GM23338 (cell line): Measurements from ENCODE around the gene NIT1. TPM values are rescaled to one million over a fixed set of nuclear protein-coding genes. Genes with fewer than 3 reads are reported as not detected.

Experiments
- ATAC-seq: fragments of 200-7000 bp; cut with Tn5 transposase; 3 replicates; pipeline ENCODE4 v1.9.1; 2020
- DNase-seq: peaks from one replicate; pipeline ENCODE4 v3.0.0-alpha.2; 2015; ENCODE audit warnings: low spot score
- H2AFZ ChIP-seq: fragments of 200-600 bp; sonication (generic); 2 replicates; pipeline ENCODE4 v1.8.0; 2016; ENCODE audit warnings: antibody characterized with exemption, mild to moderate bottlenecking, moderate library complexity
- H3F3A ChIP-seq: fragments of 200-600 bp; sonication (generic); replicated peaks from 2 replicates; pipeline ENCODE4 v1.8.0; 2017; ENCODE audit warnings: antibody characterized with exemption, mixed run types, low read depth
- H3K27ac ChIP-seq: fragments of 200-600 bp; sonication (generic); 2 replicates; pipeline ENCODE4 v1.6.1; 2016; ENCODE audit warnings: low read depth
- H3K27me3 ChIP-seq: fragments of 200-600 bp; sonication (generic); 2 replicates; pipeline ENCODE4 v1.8.0; 2016; ENCODE audit warnings: mild to moderate bottlenecking, mixed run types, moderate library complexity; ENCODE audit not compliant: insufficient read depth
- H3K36me3 ChIP-seq: fragments of 200-600 bp; sonication (generic); 2 replicates; pipeline ENCODE4 v1.8.0; 2016; ENCODE audit warnings: mild to moderate bottlenecking; ENCODE audit not compliant: insufficient read depth
- H3K4me1 ChIP-seq: fragments of 200-600 bp; sonication (generic); 2 replicates; pipeline ENCODE4 v1.8.0; 2016; ENCODE audit warnings: mild to moderate bottlenecking, moderate library complexity; ENCODE audit not compliant: insufficient read depth
- H3K4me2 ChIP-seq: fragments of 200-600 bp; sonication (generic); 2 replicates; pipeline ENCODE4 v1.7.1; 2017; ENCODE audit warnings: mixed run types
- H3K4me3 ChIP-seq: fragments of 200-600 bp; sonication (generic); 2 replicates; pipeline ENCODE4 v1.6.1; 2016; ENCODE audit warnings: mixed run types
- H3K79me2 ChIP-seq: fragments of 200-600 bp; sonication (generic); replicated peaks from 2 replicates; pipeline ENCODE4 v1.8.0; 2017; ENCODE audit warnings: mild to moderate bottlenecking; ENCODE audit not compliant: insufficient read depth
- H3K9me2 ChIP-seq: fragments of 200-600 bp; sonication (generic); 2 replicates; pipeline ENCODE4 v1.8.0; 2017; ENCODE audit not compliant: insufficient read depth
- H4K20me1 ChIP-seq: fragments of 200-600 bp; sonication (generic); replicated peaks from 2 replicates; pipeline ENCODE4 v1.8.0; 2017; ENCODE audit warnings: mild to moderate bottlenecking; ENCODE audit not compliant: insufficient read depth
- H3K27ac Mint-ChIP-seq: 2 replicates; pipeline ENCODE4 v1.8.0; 2020; ENCODE audit warnings: inconsistent platforms, mild to moderate bottlenecking, moderate library complexity, mixed read lengths
- H3K27me3 Mint-ChIP-seq: 3 replicates; pipeline ENCODE4 v1.8.0; 2022; ENCODE audit warnings: low read depth, mild to moderate bottlenecking, moderate library complexity, mixed read lengths, inconsistent platforms; ENCODE audit not compliant: insufficient read depth, poor library complexity
- H3K36me3 Mint-ChIP-seq: 3 replicates; pipeline ENCODE4 v1.8.0; 2021; ENCODE audit warnings: low read depth, mild to moderate bottlenecking, inconsistent platforms, moderate library complexity, mixed read lengths
- H3K4me1 Mint-ChIP-seq: 3 replicates; pipeline ENCODE4 v1.8.0; 2020; ENCODE audit warnings: mild to moderate bottlenecking, inconsistent platforms, mixed read lengths
- H3K4me3 Mint-ChIP-seq: 3 replicates; pipeline ENCODE4 v1.8.0; 2021; ENCODE audit warnings: moderate library complexity, mild to moderate bottlenecking, inconsistent platforms, mixed read lengths
- H3K9me3 Mint-ChIP-seq: 3 replicates; pipeline ENCODE4 v1.8.0; 2020; ENCODE audit warnings: moderate library complexity, mild to moderate bottlenecking, inconsistent platforms, mixed read lengths
- CTCF ChIP-seq, 2 experiments: fragments of 200-600 bp in 1 of 2; sonication (generic) in 1 of 2; conservative IDR thresholded peaks; 2 replicates each; pipeline versions ENCODE4 v1.5.1 to v1.6.1; 2016 to 2017; ENCODE audit warnings: antibody characterized with exemption in 2 of 2, low read depth in 2 of 2, mild to moderate bottlenecking in 2 of 2, moderate library complexity in 1 of 2
- EZH2 ChIP-seq: fragments of 200-600 bp; sonication (generic); IDR thresholded peaks from one replicate; pipeline ENCODE4 v1.8.0; 2017; ENCODE audit warnings: antibody characterized with exemption, mild to moderate bottlenecking, low read depth; ENCODE audit not compliant: unreplicated experiment
- NANOG ChIP-seq: IDR thresholded peaks from 2 replicates; pipeline ENCODE4 v1.6.1; 2016; ENCODE audit warnings: antibody characterized with exemption, borderline replicate concordance
- STAT1 ChIP-seq: IDR thresholded peaks from one replicate; pipeline ENCODE4 v1.6.1; 2016; ENCODE audit warnings: antibody characterized with exemption; ENCODE audit not compliant: unreplicated experiment
- ZNF462 ChIP-seq: fragments of 250-450 bp; sonication (Bioruptor Pico); IDR thresholded peaks from 2 replicates; pipeline ENCODE4 v1.5.0; 2020; ENCODE audit warnings: mild to moderate bottlenecking, moderate library complexity
- polyA plus RNA-seq: library from polyadenylated mRNA; unstranded; fragments of >200 nt; fragmentation: Nextera tagmentation; extraction: Ambion mirVana; gene quantifications from 2 replicates; pipeline ENCODE4 v1.2.1, GENCODE V29; 2016
- total RNA-seq: library from RNA; depleted of rRNA; stranded (reverse); fragments of >200 nt; shearing (Covaris generic); gene quantifications from 2 replicates; pipeline ENCODE4 v1.2.3, GENCODE V29; 2014
- TF ChIP-seq, protein P1 (sequence below): IDR thresholded peaks from 2 replicates; pipeline ENCODE4 v1.6.1; 2016; ENCODE audit warnings: antibody characterized with exemption

The NIT1 gene
- total and polyA plus RNA-seq, 2 experiments from 2014 or later, result 35.9 to 43.0 TPM

GRCh38 chr1:161086457-161086856, 31.4 kb upstream of the NIT1 start (continued):
- TF ChIP-seq ZNF462 (CRISPR knock-in tag), result no peak
- TF ChIP-seq EZH2, result no peak

GRCh38 chr1:161088587-161089110, 29.3 kb upstream of the NIT1 start:
- Histone ChIP-seq H3K9me2 (peaks cover 5% of the 10 kb centered on the region; the same call in 1 of the 2 replicates), H3F3A (no peaks in the 10 kb centered on the region), H3K36me3 (no peaks in the 10 kb centered on the region), H3K4me1 (peaks cover 7% of the 10 kb centered on the region), H3K4me3 (no peak overlapping the region), H2AFZ (peak overlapping the region; percentile 72; the same call in 1 of the 2 replicates), H4K20me1 (no peaks in the 10 kb centered on the region), H3K27me3 (no peaks in the 10 kb centered on the region), H3K27ac (no peak overlapping the region), H3K79me2 (no peaks in the 10 kb centered on the region), H3K4me2 (peak overlapping the region; percentile 55; the same call in 1 of the 2 replicates)
- Mint-ChIP-seq H3K4me3 (no peak overlapping the region), H3K36me3 (no peaks in the 10 kb centered on the region), H3K27ac (no peak overlapping the region), H3K4me1 (peaks cover 20% of the 10 kb centered on the region), H3K27me3 (peaks cover 15% of the 10 kb centered on the region), H3K9me3 (no peaks in the 10 kb centered on the region; the same call in 2 of the 3 replicates)
- no peak for ATAC-seq
- no peak for DNase-seq
- TF ChIP-seq STAT1, result no peak
- no peak for TF ChIP-seq ZNF462 (CRISPR knock-in tag)
- TF ChIP-seq, protein P1, sequence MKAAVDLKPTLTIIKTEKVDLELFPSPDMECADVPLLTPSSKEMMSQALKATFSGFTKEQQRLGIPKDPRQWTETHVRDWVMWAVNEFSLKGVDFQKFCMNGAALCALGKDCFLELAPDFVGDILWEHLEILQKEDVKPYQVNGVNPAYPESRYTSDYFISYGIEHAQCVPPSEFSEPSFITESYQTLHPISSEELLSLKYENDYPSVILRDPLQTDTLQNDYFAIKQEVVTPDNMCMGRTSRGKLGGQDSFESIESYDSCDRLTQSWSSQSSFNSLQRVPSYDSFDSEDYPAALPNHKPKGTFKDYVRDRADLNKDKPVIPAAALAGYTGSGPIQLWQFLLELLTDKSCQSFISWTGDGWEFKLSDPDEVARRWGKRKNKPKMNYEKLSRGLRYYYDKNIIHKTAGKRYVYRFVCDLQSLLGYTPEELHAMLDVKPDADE, result no peak
- no peak for TF ChIP-seq NANOG
- no peak for TF ChIP-seq CTCF (conservative IDR thresholded peaks at IDR 0.05; ENCODE audit: low read depth in 2 of 2)
